SK-N-SH (cell line): ENCODE results near the gene MIA.

Experiments
- CTCF ChIP-seq: fragments of 200-600 bp; sonication (generic); IDR thresholded peaks from 2 replicates; pipeline ENCODE4 v1.6.1; 2017; ENCODE audit warnings: antibody characterized with exemption, mild to moderate bottlenecking, moderate library complexity
- EP300 ChIP-seq, 2 experiments: IDR thresholded peaks; 2 replicates each; pipeline versions ENCODE4 v1.4.0 to v1.6.1; 2012; ENCODE audit warnings: borderline replicate concordance in 1 of 2, low read depth in 1 of 2, low read length in 1 of 2
- EZH2phosphoT487 ChIP-seq: fragments of 200-600 bp; sonication (generic); IDR thresholded peaks from 2 replicates; pipeline ENCODE4 v1.6.1; 2017; ENCODE audit warnings: low read depth, mixed run types, mild to moderate bottlenecking, antibody characterized with exemption, moderate library complexity, borderline replicate concordance
- FOXJ3 ChIP-seq: sonication (generic); formaldehyde crosslinking; IDR thresholded peaks from 2 replicates; pipeline ENCODE4 v1.5.1; 2020; ENCODE audit warnings: mild to moderate bottlenecking, missing genetic modification reagents
- NFIC ChIP-seq: IDR thresholded peaks from 2 replicates; pipeline ENCODE4 v1.4.0; 2012; ENCODE audit warnings: borderline replicate concordance
- POLR2AphosphoS5 ChIP-seq: IDR thresholded peaks from 2 replicates; pipeline ENCODE4 v1.6.1; 2012; ENCODE audit warnings: low read depth, low read length
- RAD21 ChIP-seq: IDR thresholded peaks from 2 replicates; pipeline ENCODE4 v1.6.1; 2012; ENCODE audit warnings: mild to moderate bottlenecking, low read length
- RFX5 ChIP-seq: IDR thresholded peaks from 2 replicates; pipeline ENCODE4 v1.6.1; 2012; ENCODE audit warnings: mild to moderate bottlenecking, improper control_type of control experiment, low read length
- RXRA ChIP-seq: IDR thresholded peaks from 2 replicates; pipeline ENCODE4 v1.4.0; 2012; ENCODE audit warnings: low read depth, mild to moderate bottlenecking, borderline replicate concordance
- SIN3A ChIP-seq: IDR thresholded peaks from 2 replicates; pipeline ENCODE4 v1.6.1; 2012; ENCODE audit warnings: low read depth, mild to moderate bottlenecking, low read length, moderate library complexity, borderline replicate concordance
- SMC3 ChIP-seq: IDR thresholded peaks from 2 replicates; pipeline ENCODE4 v1.6.1; 2012; ENCODE audit warnings: low read depth, low read length, improper control_type of control experiment

GRCh38 chr19:40791996-40792395 is 16.7 kb downstream of the MIA start:
- TF ChIP-seq CTCF (no peak), RFX5 (no peak), EP300 (IDR thresholded peaks at IDR 0.05; ENCODE audit: borderline replicate concordance in 1 of 2, low read depth in 1 of 2, low read length in 1 of 2) (no peak), EZH2phosphoT487 (no peak), FOXJ3 (CRISPR knock-in tag) (no peak), RAD21 (no peak), POLR2AphosphoS5 (no peak), SMC3 (no peak), SIN3A (no peak), RXRA (no peak), NFIC (no peak)
